CD4-positive, alpha-beta T cell treated with Interleukin-15 for 4 hours (primary cell): ENCODE measurements around the gene ATP11A.

Source experiments
- DNase-seq: peaks from one replicate; pipeline ENCODE4 v3.0.0-alpha.2; 2020; ENCODE audit warnings: low spot score

ATP11A gene

DNA sequence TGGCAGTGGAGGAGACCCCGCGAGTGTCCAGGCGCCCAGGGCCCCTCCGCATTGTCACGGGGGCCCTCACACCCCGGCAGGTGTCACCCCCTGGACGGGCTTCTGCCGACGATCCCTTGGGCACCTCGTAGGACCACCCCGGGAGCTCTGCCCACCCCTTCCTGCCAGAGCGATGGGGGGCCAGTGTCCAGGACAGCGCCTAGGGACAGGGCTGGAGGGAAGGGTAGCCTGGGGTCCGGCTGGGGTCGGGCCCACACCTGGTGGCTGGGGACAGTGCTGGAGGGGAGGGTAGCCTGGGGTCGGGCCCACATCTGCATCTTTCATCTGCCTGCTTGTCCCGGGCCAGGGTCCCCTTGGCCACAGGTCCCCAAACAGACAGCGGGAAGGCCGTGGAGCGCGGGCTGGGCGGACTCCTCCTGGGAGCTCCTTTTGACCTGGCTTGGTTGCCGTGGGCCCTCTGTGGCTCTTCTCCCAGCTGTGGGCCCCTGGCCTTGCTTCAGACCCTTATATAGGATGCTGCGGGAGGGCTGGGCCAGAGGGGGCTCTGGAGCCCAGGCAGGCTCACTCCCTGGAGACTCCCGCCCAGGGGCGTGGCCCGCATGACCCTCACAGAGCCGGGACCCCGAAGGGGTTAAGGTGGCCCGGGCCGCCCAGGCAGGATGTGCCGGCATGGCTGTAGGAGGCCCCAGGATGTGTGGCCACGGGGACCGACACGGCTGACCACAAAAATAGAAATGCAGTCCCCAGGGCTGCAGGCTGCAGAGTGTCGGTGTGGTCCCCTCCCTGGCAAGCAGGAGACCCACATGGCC is 205.0 kb downstream of the ATP11A start:
- DNase-seq, result no peak

DNA sequence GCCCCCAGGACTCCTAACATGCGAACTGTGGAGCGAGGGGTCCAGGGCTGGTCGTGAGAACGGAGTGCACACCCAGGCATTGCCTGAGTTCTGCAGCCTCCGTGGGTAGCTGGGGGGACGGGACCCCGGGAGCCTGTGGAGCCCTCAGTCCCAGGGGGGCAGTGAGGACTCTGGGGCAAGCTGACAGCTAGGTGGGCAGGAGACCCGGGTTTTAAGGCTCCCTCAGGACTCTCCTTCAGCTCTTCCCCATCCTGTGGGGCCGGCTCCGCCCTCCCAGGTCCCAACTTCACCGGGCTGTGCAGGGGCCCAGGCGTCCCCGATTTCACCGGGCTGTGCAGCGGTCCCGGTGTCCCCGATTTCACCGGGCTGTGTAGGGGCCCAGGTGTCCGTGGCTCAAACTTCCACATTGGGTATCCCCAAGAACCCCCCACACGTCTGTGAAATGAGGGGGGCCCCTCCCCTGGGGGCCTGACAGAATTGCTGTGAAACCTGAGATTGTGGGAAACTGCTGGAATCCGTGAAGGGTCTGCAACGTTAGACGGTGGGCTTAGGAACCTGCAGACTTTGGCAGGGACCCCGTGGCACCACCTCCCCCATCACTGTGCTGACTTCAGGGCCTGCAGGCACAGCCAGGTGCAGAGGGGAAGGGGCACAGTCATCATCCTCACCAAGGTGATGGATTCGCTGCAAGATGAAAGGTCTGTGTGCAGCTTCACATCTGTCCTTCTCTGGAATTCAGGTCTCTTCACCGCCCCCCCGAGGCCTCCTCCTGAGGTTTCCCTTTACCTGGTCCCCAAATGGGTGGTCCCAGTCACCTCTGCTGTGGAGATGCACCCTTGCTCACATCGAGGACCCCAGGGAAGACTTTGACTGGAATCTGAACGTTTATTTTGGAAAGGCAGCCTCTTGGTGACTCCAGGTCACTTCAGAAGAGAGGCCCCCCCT is 206.0 kb downstream of the ATP11A start:
- no peak for DNase-seq

DNA sequence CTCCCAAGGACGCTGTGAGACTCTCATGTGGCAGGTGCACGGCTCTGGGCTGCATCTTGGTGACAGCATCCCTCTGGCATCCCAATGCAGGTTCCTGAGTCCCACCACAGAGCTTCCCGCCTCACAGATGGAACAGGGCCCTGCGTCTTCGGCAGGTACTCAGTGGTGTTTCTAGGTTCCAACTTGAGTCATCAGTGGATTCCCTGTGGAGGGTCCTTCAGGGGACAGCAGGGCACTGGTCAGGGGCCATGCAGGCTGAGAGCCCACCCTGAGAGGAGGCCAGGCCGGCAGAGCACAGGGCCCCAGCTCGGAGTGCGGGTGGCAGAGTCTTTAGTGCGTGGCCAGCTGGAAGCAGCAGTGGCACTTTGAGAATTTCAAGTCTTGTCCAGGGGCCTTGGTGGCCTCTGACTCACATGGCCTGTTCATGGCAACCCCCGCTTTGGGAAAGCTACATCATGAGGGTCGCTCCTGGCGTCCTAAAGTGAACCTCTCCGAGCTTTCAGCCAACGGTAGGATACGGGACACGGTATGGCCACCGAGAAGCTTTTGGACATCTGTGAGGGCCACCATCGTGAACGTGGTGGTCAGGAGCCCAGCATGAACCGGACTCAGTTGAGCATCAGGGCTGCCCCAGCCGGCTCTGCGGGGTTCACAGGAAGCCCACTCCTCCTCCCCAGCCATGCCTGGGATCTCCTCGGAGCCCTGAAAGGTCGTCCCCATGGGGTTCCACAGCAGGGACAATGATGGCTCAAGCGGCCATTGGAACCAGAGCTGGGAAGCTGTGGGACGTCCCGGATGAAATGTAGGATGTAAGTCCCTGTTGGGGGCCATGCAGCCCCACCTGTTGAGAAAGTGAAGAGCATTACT is 207.1 kb downstream of the ATP11A start:
- no peak for DNase-seq

GRCh38 chr13:112897603-112897955 is 207.7 kb downstream of the ATP11A start:
- DNase-seq, result no peak

DNA sequence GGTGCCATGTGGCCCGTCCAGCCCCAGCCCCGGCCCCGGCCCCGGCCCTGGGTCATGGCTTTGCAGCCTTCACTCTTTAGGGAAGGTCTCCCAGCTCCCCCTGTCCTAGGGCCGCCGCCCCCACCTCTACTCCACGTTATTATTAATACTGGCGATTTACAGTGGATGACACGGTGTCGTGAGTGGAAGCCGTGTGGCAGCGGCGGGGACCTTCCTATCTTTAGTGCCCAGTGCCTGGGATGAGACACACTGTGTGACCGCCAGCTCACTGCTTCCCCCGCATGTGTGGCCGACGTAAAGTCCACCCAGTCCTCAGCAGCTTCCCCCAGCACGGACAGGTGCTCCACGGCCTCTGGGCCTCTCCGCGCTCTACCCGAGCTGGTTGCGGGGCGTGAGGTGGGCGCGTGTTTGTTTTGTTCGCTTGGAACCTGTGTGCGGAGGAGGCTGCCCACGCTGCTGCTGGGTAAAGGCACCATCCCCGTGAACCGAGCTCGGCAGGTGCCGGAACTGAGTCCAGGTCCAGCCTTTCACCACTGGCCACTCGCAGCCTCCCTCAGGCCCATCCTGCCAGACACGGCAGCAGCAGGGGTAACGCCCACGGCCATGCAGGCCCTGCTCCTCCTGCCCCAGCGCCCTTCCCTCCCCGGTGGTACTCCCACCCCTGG is 208.2 kb downstream of the ATP11A start:
- DNase-seq, result no peak

DNA sequence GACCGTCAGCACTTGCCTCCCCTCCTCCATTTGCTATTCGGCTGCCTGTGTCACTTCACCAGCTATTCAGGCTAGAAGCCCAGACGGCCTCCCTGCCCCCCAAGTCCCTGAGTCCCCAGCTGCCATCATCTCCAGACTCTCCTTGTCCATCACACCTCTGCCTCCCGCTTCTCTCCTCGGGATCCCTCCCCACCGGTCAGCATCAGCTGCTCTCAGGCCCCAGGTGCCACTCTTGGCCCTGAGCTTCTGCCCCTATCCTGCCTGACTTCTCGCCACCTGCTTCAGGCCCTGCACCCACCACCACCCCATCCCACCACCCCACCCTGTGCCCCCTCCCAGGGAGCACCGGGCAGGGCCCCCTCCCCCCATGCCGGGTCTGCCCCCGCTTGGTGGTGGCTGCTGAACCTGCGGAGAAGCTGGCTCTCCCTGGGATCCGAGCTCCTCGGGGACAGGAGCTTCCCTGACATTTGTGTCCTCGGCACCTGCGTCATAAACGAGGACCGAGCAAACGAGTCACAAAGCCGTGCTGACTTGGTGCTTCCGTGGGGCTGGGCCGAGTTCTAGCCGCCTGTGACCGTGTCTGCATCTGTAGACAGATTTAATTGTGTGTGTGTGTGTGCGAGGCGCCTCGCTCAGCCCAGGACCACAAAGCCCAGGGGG is 208.9 kb downstream of the ATP11A start:
- no peak for DNase-seq

- no peak for DNase-seq
Measured at GRCh38 chr13:112899281-112900225, 209.7 kb downstream of the ATP11A start.

- DNase-seq, result no peak
Measured at GRCh38 chr13:112900226-112900600, 210.4 kb downstream of the ATP11A start.

DNA sequence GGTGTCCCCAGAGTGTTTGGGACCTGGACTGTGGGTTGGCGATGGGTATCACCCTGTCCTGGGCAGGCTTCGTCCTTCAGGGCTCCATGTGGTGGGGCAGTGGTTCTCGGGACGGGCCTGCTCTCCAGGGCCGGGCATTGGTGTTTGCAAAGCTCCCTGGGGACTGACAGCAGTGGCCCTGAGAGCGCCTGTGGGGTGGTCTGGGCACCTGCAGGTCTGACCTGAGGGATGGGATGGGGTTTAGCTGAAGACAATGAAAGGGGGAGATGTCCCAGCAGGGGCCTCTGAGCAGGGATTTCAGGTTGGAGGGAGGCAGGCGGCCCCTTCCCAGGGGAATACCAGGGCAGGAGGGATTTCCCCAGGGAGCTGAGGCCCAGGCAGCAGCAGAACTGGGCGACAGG is 210.9 kb downstream of the ATP11A start:
- DNase-seq, result no peak

GRCh38 chr13:112902101-112902651 is 212.3 kb downstream of the ATP11A start:
- DNase-seq, result no peak

- DNase-seq, result no peak
Measured at GRCh38 chr13:112902669-112903068, 212.8 kb downstream of the ATP11A start.

- DNase-seq, result no peak
Measured at GRCh38 chr13:112903071-112903577, 213.3 kb downstream of the ATP11A start.

GRCh38 chr13:112903606-112904195 is 213.9 kb downstream of the ATP11A start:
- DNase-seq, result no peak

DNA sequence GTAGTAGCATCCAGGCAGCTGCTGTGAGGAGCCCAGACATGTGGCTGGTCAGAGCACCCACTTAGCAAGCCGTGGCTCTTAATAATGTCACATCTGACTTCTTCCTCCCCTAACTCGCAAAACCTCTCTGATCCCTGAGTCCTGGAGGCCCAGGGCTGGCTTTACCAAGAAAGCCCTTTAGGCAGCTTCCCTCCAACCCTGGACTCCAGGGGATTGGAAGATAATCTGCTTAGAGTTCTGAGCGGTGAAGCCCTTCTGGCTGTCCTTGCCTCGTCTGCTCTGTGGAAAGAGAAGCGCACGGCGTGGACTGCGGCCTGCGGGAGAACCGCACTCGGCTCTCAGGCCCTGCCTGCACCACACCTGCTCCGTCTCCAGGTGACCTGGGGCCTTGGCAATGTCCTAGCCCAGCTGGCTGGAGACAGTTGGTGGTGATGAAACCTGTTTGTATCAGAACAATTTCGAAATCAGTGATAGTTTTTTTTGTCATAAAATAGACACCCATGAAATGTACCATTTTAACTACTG is 214.7 kb downstream of the ATP11A start:
- no peak for DNase-seq

DNA sequence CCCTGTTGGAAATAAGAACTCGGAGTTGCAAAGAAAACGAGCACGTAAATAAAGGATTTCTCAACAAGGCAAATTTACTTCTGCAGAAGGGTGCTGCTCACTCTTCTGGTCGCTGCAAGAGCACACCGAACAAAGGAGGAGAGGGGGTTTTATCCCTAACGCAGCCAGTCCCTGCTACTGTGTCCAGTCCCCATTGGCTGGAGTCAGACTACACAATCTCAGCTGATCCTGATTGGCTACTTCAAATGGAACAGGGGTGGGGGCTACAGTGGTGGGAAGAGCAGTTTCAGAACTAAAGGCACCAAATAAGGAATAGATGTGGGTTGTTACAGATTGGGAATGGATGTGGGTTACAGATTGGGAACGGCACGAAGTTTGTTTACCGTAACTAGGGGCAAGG is 215.2 kb downstream of the ATP11A start:
- DNase-seq, result no peak

DNA sequence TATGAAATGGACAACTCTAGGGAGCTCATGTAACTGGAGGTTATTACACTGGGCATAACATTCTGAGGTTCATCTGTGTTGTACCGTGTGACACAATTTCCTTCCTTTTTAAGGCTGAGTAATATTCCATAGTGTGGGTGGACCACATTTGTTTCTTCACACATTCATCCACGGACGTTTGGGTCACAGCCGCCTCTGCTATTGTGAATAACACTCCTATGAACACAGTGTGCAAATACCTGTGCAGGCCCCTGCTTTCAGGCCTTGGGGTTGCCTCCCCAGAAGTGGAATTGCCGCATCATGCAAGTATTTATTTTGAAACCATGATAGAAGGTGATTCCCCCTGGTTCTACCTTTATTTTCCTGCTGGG is 215.8 kb downstream of the ATP11A start:
- DNase-seq, result no peak

DNA sequence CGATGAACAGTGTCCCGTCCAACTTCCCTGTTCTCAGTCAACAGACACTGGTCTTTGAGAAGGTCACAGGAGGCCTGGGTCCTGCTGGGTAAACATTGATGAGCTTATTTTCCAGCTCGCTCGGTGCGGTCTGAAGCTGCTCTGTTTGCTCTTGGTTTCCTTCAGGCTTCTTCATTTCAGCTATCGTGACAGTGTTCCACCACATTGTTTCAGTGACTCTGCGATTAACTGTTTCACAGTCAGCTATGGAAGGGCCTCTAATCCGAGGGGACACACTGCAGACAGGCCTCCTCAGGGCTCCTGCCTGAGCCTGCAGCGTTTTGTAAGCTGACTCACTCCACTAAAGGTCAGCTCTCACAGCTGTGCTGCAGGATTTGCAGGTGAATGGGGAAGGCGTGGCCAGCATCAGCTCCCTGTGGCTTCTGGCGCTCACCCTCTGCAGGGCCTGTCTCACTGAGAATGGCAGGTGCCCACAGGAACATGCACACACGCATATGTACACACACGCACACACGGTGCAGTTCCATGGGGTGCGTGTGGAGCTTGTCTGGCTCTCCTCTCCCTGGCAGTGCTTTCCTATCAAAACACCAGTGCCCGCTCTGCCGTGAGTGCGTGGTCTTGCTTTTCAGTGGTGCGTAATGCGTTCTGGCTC is 216.3 kb downstream of the ATP11A start:
- no peak for DNase-seq

DNA sequence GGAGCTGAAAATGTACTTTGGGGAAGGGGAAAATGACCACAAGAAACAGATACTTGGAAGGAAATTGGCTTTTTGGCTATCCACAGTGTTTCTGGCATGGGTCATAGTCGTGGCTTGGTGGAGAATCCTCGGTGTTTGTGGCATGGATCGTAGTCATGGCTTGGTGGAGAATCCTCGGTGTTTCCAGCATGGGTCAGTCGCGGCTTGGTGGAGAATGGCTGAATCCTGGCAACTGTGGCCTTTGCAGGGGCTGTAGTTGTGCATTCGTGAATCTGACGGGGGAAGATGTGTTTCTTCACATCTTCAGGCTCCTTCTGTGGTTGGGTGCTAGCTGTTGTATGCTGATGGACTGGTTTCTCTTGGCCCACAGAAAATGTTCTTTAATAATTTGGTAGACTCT is 217.4 kb downstream of the ATP11A start:
- DNase-seq, result no peak
